ENCODE measurements around the gene UST.

DNA sequence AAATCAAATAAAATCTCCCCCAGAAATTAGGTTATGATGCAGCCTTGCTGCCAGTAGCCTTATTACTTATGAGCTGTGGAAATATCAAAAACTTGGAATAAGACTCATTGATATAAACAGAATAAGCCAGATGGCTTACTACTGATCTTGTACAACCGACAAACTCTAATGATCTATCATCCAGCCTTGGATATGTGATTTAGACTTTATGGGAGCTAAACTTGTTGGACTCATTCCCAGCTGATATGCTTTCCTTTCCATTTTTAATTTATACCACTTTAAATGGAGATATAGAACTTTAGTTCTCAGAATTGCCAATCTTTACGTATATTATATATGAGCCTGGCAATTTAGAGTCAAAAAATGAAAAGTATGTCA lies 5.0 kb downstream of the UST start:
- TF ChIP-seq EZH2 (IDR thresholded peaks at IDR 0.05) (no peak), EZH2phosphoT487 (IDR thresholded peaks at IDR 0.05) (no peak)
- TF ChIP-seq, protein P1, sequence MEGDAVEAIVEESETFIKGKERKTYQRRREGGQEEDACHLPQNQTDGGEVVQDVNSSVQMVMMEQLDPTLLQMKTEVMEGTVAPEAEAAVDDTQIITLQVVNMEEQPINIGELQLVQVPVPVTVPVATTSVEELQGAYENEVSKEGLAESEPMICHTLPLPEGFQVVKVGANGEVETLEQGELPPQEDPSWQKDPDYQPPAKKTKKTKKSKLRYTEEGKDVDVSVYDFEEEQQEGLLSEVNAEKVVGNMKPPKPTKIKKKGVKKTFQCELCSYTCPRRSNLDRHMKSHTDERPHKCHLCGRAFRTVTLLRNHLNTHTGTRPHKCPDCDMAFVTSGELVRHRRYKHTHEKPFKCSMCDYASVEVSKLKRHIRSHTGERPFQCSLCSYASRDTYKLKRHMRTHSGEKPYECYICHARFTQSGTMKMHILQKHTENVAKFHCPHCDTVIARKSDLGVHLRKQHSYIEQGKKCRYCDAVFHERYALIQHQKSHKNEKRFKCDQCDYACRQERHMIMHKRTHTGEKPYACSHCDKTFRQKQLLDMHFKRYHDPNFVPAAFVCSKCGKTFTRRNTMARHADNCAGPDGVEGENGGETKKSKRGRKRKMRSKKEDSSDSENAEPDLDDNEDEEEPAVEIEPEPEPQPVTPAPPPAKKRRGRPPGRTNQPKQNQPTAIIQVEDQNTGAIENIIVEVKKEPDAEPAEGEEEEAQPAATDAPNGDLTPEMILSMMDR (IDR thresholded peaks at IDR 0.05) = no peak
